ENCODE results near the gene URM1. TPM values are rescaled to one million over a fixed set of nuclear protein-coding genes. Genes with fewer than 3 reads are reported as not detected.

URM1 gene
- total and polyA plus RNA-seq, 10 of the 15 experiments (the other 5 are each of a cell fraction or from before 2014, with no cell fraction given), result 7.9 to 75.8 (median 63.7) TPM

DNA sequence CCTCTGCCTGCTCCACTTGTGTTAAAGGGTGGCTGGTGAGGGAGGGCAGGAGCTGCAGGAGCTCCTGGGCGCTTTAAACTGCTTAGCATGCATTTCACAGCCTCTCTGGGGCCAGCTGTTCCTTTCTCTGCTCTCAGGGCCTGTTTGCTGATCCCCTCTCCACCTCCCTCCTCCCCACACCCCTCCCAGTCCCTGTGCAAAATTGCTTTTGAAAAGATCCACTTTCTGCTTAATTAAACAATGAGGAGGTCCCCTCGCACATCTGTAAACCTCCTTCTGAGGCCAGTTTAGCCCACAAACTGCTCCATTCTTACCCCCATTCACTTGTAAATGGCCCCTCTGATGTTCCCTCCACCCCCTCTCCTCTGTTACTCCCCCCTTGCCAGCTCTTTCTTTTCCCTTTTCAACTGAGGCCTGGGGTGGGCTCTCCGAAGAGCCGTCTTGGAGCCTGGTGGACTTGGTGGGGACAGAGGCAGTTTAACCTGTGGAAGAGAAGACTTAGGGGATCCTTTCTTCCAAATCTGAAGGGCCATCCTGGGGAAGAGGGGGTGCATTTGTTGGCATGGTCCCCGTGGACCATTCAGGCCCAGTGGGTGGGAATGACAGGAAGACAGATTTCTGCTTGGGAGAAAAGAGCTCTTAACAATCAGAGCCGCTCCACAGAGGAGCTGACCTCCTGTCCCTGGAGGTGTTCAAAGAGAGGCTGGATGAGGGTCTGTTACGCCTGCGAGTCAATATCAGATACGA lies 12.0 kb downstream of the URM1 start:
- no peak overlapping the region for H3K4me3 ChIP-seq
- FAIRE-seq (no peak), ATAC-seq (no peak), DNase-seq (ENCODE audit: low read depth, low spot score) (no peak)
- H3K36me3 ChIP-seq (ENCODE audit: control insufficient read depth in 2 of 2, insufficient read depth in 2 of 2, low read length in 1 of 2), result peaks cover 10 to 16% of the 10 kb centered on the region in 2 experiments
- no peak overlapping the region for H3K27ac ChIP-seq (ENCODE audit: control insufficient read depth, insufficient read depth)
- whole genome bisulfite sequencing (ENCODE audit: insufficient coverage, insufficient replicate concordance, low lambda C conversion rate, missing lambda C conversion rate), result 88% methylated on average over 9 of the region's 9 CpGs
- SMC1A ChIA-PET (ENCODE audit: uncharacterized antibody, unreplicated experiment), result interaction anchor here (0.7 to 2.1 kb wide), 3 partner anchors 12 to 34 kb away, joined by 3 to 4 read pairs (median 3); partner anchors contain the start of gene URM1
- no peaks in the 10 kb centered on the region for H3K27me3 ChIP-seq (replicated peaks in 1 of 2; ENCODE audit: control insufficient read depth in 2 of 2, insufficient read depth in 2 of 2, low read length in 1 of 2)
- H3K9ac ChIP-seq (ENCODE audit: control insufficient read depth, insufficient read depth, low read length), result no peak overlapping the region
- no peaks in the 10 kb centered on the region for H3K79me2 ChIP-seq (ENCODE audit: control insufficient read depth, insufficient read depth, low read length)
- POLR2A ChIA-PET, result interaction anchor here (0.6 to 0.7 kb wide), 2 partner anchors 37 to 83 kb away, joined by 3 to 9 read pairs; no protein-coding TSS in a partner anchor
- BruUV-seq (replicated peaks), result no TSS peak
- TF ChIP-seq NR2F1 (conservative IDR thresholded peaks at IDR 0.05) (no peak), BCL11A (IDR thresholded peaks at IDR 0.05; ENCODE audit: low read depth, low read length) (no peak), HDAC2 (IDR thresholded peaks at IDR 0.05) (no peak)
- CTCF ChIA-PET, result no interaction called here
- intact Hi-C loops (cut with micrococcal nuclease; ENCODE audit: unreplicated experiment), result no loop called here
- H4K20me1 ChIP-seq (ENCODE audit: control insufficient read depth, insufficient read depth), result no peaks in the 10 kb centered on the region
- H3K4me2 ChIP-seq (ENCODE audit: control insufficient read depth, insufficient read depth), result no peak overlapping the region
- H3K9me3 ChIP-seq (replicated peaks; ENCODE audit: control insufficient read depth, insufficient read depth, low read length), result no peaks in the 10 kb centered on the region
- RAD21 ChIA-PET (ENCODE audit: unreplicated experiment), result no interaction called here
- in situ Hi-C loops (cut with MboI), result no loop called here
- no peaks in the 10 kb centered on the region for H3K4me1 ChIP-seq (ENCODE audit: control insufficient read depth, insufficient read depth, low read length)
- H2AFZ ChIP-seq (ENCODE audit: control insufficient read depth, low read depth, low read length), result no peak overlapping the region

- POLR2A ChIA-PET, result interaction anchor here (0.7 kb wide), 1 partner anchor 36 kb away, joined by 9 read pairs; no protein-coding TSS in a partner anchor
- TF ChIP-seq, protein P1, sequence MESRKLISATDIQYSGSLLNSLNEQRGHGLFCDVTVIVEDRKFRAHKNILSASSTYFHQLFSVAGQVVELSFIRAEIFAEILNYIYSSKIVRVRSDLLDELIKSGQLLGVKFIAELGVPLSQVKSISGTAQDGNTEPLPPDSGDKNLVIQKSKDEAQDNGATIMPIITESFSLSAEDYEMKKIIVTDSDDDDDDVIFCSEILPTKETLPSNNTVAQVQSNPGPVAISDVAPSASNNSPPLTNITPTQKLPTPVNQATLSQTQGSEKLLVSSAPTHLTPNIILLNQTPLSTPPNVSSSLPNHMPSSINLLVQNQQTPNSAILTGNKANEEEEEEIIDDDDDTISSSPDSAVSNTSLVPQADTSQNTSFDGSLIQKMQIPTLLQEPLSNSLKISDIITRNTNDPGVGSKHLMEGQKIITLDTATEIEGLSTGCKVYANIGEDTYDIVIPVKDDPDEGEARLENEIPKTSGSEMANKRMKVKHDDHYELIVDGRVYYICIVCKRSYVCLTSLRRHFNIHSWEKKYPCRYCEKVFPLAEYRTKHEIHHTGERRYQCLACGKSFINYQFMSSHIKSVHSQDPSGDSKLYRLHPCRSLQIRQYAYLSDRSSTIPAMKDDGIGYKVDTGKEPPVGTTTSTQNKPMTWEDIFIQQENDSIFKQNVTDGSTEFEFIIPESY (IDR thresholded peaks at IDR 0.05), result no peak
- TF ChIP-seq, protein P2, sequence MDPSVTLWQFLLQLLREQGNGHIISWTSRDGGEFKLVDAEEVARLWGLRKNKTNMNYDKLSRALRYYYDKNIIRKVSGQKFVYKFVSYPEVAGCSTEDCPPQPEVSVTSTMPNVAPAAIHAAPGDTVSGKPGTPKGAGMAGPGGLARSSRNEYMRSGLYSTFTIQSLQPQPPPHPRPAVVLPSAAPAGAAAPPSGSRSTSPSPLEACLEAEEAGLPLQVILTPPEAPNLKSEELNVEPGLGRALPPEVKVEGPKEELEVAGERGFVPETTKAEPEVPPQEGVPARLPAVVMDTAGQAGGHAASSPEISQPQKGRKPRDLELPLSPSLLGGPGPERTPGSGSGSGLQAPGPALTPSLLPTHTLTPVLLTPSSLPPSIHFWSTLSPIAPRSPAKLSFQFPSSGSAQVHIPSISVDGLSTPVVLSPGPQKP (IDR thresholded peaks at IDR 0.05; ENCODE audit: low read depth, low read length), result no peak
- TF ChIP-seq RELB (IDR thresholded peaks at IDR 0.05; ENCODE audit: low read depth) (no peak), KDM1A (IDR thresholded peaks at IDR 0.05; ENCODE audit: borderline replicate concordance) (no peak)
These were observed 12.6 kb downstream of the URM1 start for GRCh38 chr9:128383791-128384190.

More at GRCh38 chr9:128383791-128384190, 12.6 kb downstream of the URM1 start:
- CTCF ChIA-PET, result no interaction called here
- Histone ChIP-seq H4K20me1 (ENCODE audit: control insufficient read depth, insufficient read depth) (no peaks in the 10 kb centered on the region), H3K9me3 (replicated peaks; ENCODE audit: control insufficient read depth, insufficient read depth, low read length) (no peaks in the 10 kb centered on the region), H3K4me1 (ENCODE audit: control insufficient read depth, insufficient read depth, low read length) (no peaks in the 10 kb centered on the region), H3K27me3 (replicated peaks in 1 of 2; ENCODE audit: control insufficient read depth in 2 of 2, insufficient read depth in 2 of 2, low read length in 1 of 2) (no peaks in the 10 kb centered on the region), H3K4me2 (ENCODE audit: control insufficient read depth, insufficient read depth) (no peak overlapping the region), H3K36me3 (ENCODE audit: control insufficient read depth in 2 of 2, insufficient read depth in 2 of 2, low read length in 1 of 2) (peaks cover 12 to 14% of the 10 kb centered on the region in 2 experiments), H3K27ac (ENCODE audit: control insufficient read depth, insufficient read depth) (no peak overlapping the region), H3K9ac (ENCODE audit: control insufficient read depth, insufficient read depth, low read length) (no peak overlapping the region), H3K4me3 (no peak overlapping the region), H3K79me2 (ENCODE audit: control insufficient read depth, insufficient read depth, low read length) (no peaks in the 10 kb centered on the region), H2AFZ (ENCODE audit: control insufficient read depth, low read depth, low read length) (no peak overlapping the region)
- 96% methylated on average over 8 of the region's 8 CpGs for WGBS (ENCODE audit: insufficient coverage, insufficient replicate concordance, low lambda C conversion rate, missing lambda C conversion rate)
- intact Hi-C loops (cut with micrococcal nuclease; ENCODE audit: unreplicated experiment), result no loop called here
- FAIRE-seq (no peak), DNase-seq (ENCODE audit: low read depth, low spot score) (no peak), ATAC-seq (no peak)
- SMC1A ChIA-PET (ENCODE audit: uncharacterized antibody, unreplicated experiment), result interaction anchor here (0.7 to 1.4 kb wide), 2 partner anchors 13 to 34 kb away, joined by 3 read pairs; partner anchors contain the start of gene URM1
- in situ Hi-C loops (cut with MboI), result no loop called here
- BruUV-seq (replicated peaks), result no TSS peak
- RAD21 ChIA-PET (ENCODE audit: unreplicated experiment), result no interaction called here

All from GM12878 (cell line).